ENCODE measurements around the gene CACNA2D1.

CACNA2D1 gene

GRCh38 chr7:82202965-82203364 lies 240.6 kb downstream of the CACNA2D1 start:
- H3K4me3 ChIP-seq (ENCODE audit: low read depth, low read length) = no peak overlapping the region
- no peak for DNase-seq (ENCODE audit: low read depth)

GRCh38 chr7:82202107-82202506 lies 241.5 kb downstream of the CACNA2D1 start:
- H3K4me3 ChIP-seq (ENCODE audit: low read depth, low read length) = no peak overlapping the region
- DNase-seq (ENCODE audit: low read depth) = no peak

DNA sequence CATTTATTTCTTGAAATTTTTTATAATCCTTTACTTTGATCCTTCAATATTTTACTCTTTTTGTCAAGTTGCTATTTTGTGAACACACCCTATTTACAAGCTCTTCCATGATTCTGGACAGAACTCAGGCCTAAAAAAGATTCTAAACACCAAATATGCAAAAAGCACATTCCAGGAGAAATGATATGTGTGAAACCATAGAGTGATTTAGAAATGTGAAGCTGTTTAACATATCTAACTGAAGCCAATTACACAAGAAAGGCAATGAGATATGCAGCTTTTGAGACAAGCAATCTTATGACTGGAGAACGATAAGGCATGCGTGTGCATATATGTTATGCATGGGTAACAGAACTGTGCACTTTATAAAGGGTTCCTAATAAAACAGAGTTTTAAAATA lies 243.0 kb downstream of the CACNA2D1 start:
- no peak overlapping the region for H3K4me3 ChIP-seq (ENCODE audit: low read depth, low read length)
- DNase-seq (ENCODE audit: low read depth) = no peak

GRCh38 chr7:82194016-82194643 lies 249.4 kb downstream of the CACNA2D1 start:
- peak; percentile 30 for DNase-seq (ENCODE audit: low read depth)
- H3K4me3 ChIP-seq (ENCODE audit: low read depth, low read length) = no peak overlapping the region

DNA sequence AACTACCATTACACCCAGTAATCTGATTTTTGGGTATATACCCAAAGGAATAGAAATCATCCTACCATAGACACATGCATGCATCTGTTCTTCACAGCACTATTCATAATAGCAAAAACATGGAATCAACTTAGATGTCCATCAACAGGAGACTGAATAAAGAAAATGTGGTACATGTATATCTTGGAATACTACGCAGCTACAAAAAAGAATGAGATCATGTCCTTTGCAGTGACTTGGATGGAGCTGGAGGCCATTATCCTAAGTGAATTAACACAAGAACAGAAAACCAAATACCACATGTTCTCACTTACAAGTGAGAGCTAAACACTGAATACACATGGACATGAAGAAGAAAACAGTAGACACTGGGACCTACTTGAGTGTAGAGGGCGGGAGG lies 254.9 kb downstream of the CACNA2D1 start:
- no peak for DNase-seq (ENCODE audit: low read depth)
- H3K4me3 ChIP-seq (ENCODE audit: low read depth, low read length) = no peak overlapping the region

DNA sequence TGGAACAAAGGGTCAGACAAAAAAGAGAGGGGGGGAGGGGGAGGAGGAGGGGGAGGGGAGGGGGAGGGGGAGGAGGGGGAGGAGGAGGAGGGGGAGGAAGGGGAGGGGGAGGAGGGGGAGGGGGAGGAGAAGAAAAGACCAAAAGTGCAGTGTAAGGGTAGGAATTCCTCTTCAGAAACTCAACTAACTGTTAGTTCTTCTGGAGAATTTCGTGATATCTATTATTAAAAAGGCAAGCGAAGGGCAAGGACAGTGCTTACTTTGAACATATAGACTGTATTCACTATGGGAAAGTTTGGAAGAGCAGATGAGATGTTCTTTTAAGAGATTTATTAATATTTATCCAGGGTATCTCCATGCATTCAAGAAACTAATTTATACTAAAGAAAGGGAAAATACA lies 258.1 kb downstream of the CACNA2D1 start:
- no peak overlapping the region for H3K4me3 ChIP-seq (ENCODE audit: low read depth, low read length)
- DNase-seq (ENCODE audit: low read depth) = no peak

DNA sequence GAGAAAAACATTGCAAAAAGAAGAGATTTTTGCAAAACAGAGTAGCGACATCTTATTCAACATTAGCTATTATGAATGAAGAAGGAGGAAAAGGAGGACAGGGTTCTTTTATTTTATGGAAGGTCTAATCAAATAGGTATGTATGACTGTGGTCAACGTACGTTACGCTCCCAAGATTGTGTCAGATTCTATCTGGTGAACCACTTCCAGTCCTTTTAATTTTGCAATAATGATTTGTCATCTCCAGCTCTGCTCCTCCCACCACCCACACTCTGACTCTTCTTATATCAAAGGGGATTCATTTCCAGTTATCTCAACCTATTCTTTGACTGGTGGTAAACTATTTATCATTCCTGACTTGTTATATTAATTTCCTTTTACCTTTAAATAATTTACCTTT lies 259.9 kb downstream of the CACNA2D1 start:
- H3K4me3 ChIP-seq (ENCODE audit: low read depth, low read length) = no peak overlapping the region
- peak; percentile 72 for DNase-seq (ENCODE audit: low read depth)

DNA sequence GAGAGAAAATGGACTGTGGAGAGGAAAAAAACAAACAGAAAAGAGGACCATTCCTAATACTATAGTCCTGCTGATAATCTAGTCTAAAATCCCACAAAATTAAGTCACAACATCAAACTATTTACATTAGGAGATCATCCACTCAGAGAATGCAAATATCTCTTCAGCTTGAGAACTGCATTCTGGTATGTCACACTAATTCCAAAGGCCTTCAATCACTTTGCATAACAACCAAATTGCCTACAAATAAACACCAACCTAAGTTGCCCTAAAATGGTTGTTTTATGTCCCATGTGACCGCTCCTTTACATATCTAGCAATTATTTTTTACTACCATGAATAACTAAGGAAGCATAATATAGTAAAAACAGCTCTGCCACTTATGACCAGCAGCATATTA lies 264.3 kb downstream of the CACNA2D1 start:
- no peak overlapping the region for H3K4me3 ChIP-seq (ENCODE audit: low read depth, low read length)
- no peak for DNase-seq (ENCODE audit: low read depth)

DNA sequence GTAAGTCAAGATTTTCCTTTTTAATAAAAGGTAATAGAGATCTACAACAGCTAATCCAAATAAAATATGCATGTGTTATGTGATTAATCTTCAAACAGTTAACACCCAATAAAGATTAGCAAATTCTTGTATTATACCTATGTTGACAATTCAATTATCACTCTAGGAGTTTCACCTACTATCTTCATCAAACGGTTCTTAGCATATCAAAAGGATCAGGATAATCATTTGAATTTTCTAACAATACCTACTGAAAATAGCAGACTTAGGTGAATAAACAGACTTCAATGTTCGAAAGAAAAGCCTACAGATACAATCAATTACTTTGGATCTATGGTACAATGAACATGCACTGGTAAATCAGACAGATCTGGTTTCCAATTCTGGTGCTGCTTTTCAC lies 268.3 kb downstream of the CACNA2D1 start:
- H3K4me3 ChIP-seq (ENCODE audit: low read depth, low read length) = no peak overlapping the region
- DNase-seq (ENCODE audit: low read depth) = no peak

DNA sequence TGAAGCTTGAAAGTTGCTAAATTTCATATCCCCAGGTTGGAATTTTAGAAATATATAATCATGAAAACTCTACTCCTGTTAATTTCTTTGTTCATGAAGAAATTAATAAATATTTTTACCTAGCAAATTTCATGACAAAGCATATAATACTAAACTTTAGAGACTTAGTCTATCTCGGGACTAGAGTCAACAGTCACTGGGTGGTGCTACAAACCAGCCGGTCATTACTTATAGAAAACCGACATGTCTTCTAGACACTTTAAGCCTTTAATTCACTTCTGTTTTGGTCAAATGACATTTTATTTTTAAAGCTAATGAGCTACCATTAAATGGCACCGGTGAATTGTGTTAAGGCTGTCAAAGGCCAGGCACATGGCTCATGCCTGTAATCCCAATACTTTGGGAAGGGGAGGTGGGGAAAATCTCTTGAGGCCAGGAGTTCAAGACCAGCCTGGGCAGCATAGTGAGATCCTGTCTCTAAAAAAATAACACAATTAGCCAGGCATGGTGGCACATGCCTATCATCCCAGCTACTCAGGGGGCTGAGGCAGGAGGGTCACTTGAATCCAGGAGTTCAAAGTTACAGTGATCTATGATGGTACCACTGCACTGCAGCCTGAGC lies 270.1 kb downstream of the CACNA2D1 start:
- no peak for DNase-seq (ENCODE audit: low read depth)
- no peak overlapping the region for H3K4me3 ChIP-seq (ENCODE audit: low read depth, low read length)

- H3K4me3 ChIP-seq (ENCODE audit: low read depth, low read length) = no peak overlapping the region
- DNase-seq (ENCODE audit: low read depth) = no peak
These were observed 270.7 kb downstream of the CACNA2D1 start for GRCh38 chr7:82172881-82173280.

DNA sequence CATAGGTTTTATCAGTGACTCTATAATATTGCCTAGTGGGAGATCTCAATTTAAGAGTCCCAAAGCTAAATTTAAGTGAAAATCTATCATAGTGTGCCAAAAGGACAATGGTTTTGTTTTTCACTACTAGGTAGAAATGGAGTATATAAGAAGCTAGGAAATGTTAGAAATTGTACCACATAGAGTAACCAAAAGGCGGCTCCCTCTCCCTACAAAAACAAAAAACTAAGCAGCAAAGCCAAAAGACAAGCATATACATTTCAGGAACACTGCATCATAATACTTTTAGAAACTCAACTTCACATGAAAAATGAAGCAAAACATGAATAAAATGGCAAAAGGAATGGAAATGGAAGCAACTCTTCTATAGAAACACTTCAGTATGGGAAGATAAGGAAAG lies 271.6 kb downstream of the CACNA2D1 start:
- no peak overlapping the region for H3K4me3 ChIP-seq (ENCODE audit: low read depth, low read length)
- DNase-seq (ENCODE audit: low read depth) = no peak

GRCh38 chr7:82167558-82168314 lies 275.8 kb downstream of the CACNA2D1 start:
- no peak overlapping the region for H3K4me3 ChIP-seq (ENCODE audit: low read depth, low read length)
- no peak for DNase-seq (ENCODE audit: low read depth)

DNA sequence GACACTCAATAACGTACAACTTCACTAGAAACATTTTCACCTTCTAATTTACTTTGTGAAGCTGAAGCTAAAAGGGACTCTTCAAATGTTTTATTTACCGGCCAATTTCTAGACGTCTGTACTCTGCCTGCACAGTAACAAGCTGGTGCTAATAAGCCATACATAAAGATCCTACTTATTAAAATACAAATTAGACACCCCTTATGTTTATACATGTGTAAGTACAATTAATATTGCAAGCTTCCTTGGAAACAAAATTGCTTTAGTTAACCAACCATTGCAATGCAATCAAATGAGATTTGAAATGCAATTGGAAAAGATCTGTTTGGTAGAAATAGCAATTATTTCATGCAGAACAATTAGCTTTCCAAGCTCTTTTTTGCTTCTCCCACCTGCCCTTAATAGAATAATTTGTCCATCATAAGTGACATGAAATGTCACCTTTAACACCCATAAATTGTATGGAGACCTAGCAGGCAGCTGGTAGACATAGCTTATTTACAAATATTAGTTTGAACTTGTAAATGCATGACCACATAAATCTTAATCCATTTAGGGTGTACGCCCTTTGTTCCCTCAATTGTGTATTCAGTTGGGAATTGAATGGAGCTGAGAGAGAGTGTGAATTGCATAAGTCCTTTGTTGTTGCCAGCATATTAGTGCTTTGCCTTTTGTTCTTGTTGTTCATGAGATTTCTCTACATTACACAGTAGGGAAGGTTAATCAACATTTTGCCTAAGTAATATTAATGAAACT lies 277.1 kb downstream of the CACNA2D1 start:
- no peak for DNase-seq (ENCODE audit: low read depth)
- H3K4me3 ChIP-seq (ENCODE audit: low read depth, low read length) = no peak overlapping the region

GRCh38 chr7:82164813-82165212 lies 278.8 kb downstream of the CACNA2D1 start:
- no peak overlapping the region for H3K4me3 ChIP-seq (ENCODE audit: low read depth, low read length)
- DNase-seq (ENCODE audit: low read depth) = peak; percentile 54

- DNase-seq (ENCODE audit: low read depth) = no peak
- no peak overlapping the region for H3K4me3 ChIP-seq (ENCODE audit: low read depth, low read length)
These were observed 279.2 kb downstream of the CACNA2D1 start for GRCh38 chr7:82164410-82164809.

GRCh38 chr7:82163586-82163985 lies 280.0 kb downstream of the CACNA2D1 start:
- DNase-seq (ENCODE audit: low read depth) = no peak
- H3K4me3 ChIP-seq (ENCODE audit: low read depth, low read length) = no peak overlapping the region

GRCh38 chr7:82162289-82162688 lies 281.3 kb downstream of the CACNA2D1 start:
- no peak for DNase-seq (ENCODE audit: low read depth)
- H3K4me3 ChIP-seq (ENCODE audit: low read depth, low read length) = no peak overlapping the region

DNA sequence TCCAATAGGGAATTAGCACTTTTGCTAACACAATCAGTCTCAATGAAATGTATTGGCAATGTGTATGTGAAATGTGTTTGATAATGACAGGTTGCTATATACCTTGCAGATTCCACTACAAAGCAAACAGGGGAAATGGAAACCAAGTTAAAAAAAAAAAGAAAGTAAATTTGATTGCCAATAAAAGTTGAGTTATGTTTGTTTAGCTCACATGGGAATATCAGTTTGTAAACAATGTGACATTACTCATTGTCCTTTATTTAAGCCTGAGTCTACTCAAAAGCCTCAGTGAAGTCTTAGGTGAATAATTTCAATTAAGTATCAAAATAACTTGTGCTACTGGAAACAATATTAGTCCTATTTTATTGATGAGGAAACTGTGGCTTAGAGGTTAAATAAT lies 285.2 kb downstream of the CACNA2D1 start:
- no peak overlapping the region for H3K4me3 ChIP-seq (ENCODE audit: low read depth, low read length)
- DNase-seq (ENCODE audit: low read depth) = no peak

GRCh38 chr7:82156893-82157292 lies 286.7 kb downstream of the CACNA2D1 start:
- no peak for DNase-seq (ENCODE audit: low read depth)
- no peak overlapping the region for H3K4me3 ChIP-seq (ENCODE audit: low read depth, low read length)
